Mesothelial cell of epicardium (in vitro differentiated cells): ENCODE data around the gene FAH. TPM values are rescaled to one million over a fixed set of nuclear protein-coding genes. Genes with fewer than 3 reads are reported as not detected.

Experiments used
- DNase-seq, 2 experiments: peaks; one replicate each; pipeline ENCODE4 v3.0.0; 2021; ENCODE audit warnings: low spot score in 2 of 2; ENCODE audit not compliant: unreplicated experiment in 2 of 2
- H3K27ac Mint-ChIP-seq: 2 replicates; pipeline ENCODE4 v1.8.0; 2021; ENCODE audit warnings: mixed read lengths
- H3K27me3 Mint-ChIP-seq: 2 replicates; pipeline ENCODE4 v1.8.0; 2021; ENCODE audit warnings: low read depth, mixed read lengths
- H3K36me3 Mint-ChIP-seq: 2 replicates; pipeline ENCODE4 v1.8.0; 2021; ENCODE audit warnings: mixed read lengths
- H3K4me1 Mint-ChIP-seq: 2 replicates; pipeline ENCODE4 v1.8.0; 2021; ENCODE audit warnings: mixed read lengths
- H3K4me3 Mint-ChIP-seq: 2 replicates; pipeline ENCODE4 v1.8.0; 2021; ENCODE audit warnings: mild to moderate bottlenecking, moderate library complexity, mixed read lengths
- H3K9me3 Mint-ChIP-seq: 2 replicates; pipeline ENCODE4 v1.8.0; 2021; ENCODE audit warnings: mixed read lengths
- total RNA-seq: library from RNA; stranded (reverse); gene quantifications from 3 replicates; pipeline ENCODE4 v1.2.1, GENCODE V29; 2021
- TF ChIP-seq, protein P1 (sequence below): fragments of 200-600 bp; sonication (generic); IDR thresholded peaks from one replicate; pipeline ENCODE4 v1.5.0; 2021; ENCODE audit warnings: antibody characterized with exemption; ENCODE audit not compliant: unreplicated experiment

Gene FAH
- 34.2 to 40.4 TPM (median 39.7 TPM) in 3 replicates for total RNA-seq

DNA sequence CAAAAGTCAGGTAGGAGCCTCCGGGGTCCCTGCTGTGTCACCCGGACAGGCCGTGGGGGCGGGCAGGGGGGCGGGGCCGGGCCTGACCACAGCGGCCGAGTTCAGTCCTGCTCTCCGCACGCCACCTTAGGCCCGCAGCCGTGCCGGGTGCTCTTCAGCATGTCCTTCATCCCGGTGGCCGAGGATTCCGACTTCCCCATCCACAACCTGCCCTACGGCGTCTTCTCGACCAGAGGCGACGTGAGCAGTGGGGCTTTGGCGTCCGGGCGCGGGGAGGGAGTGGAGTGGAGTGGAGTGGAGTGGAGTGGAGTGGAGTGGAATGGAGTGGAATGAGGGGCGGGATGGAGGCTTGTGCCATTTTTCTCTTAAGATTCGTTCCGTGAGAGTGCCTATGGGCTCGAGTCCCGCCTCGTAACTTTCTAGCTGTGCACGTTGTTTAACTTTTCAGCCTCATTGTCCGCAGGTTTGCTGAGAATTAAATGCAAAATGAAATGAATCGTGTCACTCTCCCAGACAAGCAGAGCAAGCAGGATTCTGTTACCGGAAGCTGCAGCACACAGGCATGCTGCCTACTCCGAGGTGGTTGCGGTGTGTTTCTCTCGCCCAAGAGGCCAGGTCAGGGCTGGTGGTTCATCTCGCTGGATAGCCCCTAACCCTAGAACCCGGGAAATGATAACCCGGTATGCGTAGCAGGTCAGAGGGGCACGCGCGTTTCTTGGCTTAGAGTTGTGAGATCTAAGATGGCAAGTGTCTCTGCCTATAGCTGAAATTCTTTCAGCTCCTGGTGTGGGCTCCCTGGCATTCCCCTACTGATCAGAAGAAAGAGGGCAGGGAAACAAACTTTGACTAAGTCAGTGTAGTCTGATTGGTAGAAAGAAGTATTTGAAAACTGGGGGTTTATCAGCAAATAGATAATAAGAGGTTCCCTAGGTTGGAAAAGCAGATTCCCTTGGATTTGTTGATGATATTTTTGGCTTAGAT, at the start of gene FAH:
FAH (plus strand) TSS at position 104 of the 981 bp plus-strand sequence; CDS start at position 160, 56 bp downstream.
- Mint-ChIP-seq H3K36me3 (no peaks in the 10 kb centered on the region), H3K4me1 (peaks cover 32% of the 10 kb centered on the region), H3K27me3 (no peaks in the 10 kb centered on the region), H3K4me3 (peak within 1 kb of the TSS; percentile 81), H3K27ac (peak within 1 kb of the TSS; percentile 95), H3K9me3 (no peaks in the 10 kb centered on the region)
- TF ChIP-seq, protein P1, sequence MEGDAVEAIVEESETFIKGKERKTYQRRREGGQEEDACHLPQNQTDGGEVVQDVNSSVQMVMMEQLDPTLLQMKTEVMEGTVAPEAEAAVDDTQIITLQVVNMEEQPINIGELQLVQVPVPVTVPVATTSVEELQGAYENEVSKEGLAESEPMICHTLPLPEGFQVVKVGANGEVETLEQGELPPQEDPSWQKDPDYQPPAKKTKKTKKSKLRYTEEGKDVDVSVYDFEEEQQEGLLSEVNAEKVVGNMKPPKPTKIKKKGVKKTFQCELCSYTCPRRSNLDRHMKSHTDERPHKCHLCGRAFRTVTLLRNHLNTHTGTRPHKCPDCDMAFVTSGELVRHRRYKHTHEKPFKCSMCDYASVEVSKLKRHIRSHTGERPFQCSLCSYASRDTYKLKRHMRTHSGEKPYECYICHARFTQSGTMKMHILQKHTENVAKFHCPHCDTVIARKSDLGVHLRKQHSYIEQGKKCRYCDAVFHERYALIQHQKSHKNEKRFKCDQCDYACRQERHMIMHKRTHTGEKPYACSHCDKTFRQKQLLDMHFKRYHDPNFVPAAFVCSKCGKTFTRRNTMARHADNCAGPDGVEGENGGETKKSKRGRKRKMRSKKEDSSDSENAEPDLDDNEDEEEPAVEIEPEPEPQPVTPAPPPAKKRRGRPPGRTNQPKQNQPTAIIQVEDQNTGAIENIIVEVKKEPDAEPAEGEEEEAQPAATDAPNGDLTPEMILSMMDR = no peak
- peak in 1 of 2 experiments; percentile 70 for DNase-seq

DNA sequence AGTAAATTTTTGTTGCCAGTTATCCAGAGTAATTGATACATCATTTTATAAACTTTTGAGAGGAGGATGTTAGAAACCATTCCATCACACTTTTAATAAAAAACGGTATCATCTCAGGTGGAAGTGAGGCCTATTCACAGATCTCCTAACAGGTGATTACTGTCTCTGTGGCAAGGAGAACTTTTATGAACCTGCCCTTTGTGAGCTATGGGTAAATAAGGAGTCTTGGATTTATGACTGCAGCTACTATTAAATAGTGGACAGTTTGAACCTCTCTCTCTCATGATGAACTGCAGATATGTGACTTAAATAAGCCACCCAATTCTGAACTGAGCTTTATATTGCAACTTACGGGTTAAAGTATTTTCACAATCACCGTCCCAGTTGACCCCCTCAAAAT, 47.6 kb upstream of the FAH start:
- TF ChIP-seq, protein P1 = no peak
- Mint-ChIP-seq H3K4me1 (peaks cover 15% of the 10 kb centered on the region), H3K4me3 (no peak overlapping the region), H3K27me3 (no peaks in the 10 kb centered on the region), H3K9me3 (no peaks in the 10 kb centered on the region), H3K27ac (peak overlapping the region; percentile 6), H3K36me3 (peaks cover 5% of the 10 kb centered on the region)
- DNase-seq = no peak

DNA sequence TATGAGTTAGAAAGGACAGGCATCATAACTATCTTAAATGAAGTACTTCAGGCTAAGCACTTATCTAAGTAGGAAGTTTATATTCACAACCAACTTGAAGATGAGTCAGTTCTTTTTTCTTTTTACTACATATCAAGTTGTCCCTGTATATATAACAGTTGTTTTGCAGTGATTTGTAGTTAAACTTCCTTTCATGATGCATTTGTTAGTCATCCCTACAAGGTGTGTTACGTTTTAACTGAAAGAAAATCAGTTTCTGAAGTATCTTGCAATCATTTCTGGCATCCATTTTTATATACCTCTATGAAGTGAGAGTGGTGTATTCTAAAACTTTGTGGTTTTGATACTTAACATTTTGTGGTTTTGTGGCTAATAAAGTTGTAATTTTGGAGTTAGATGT, 47.2 kb upstream of the FAH start:
- no peak for DNase-seq
- Mint-ChIP-seq H3K36me3 (peaks cover 5% of the 10 kb centered on the region), H3K4me1 (peaks cover 15% of the 10 kb centered on the region)

DNA sequence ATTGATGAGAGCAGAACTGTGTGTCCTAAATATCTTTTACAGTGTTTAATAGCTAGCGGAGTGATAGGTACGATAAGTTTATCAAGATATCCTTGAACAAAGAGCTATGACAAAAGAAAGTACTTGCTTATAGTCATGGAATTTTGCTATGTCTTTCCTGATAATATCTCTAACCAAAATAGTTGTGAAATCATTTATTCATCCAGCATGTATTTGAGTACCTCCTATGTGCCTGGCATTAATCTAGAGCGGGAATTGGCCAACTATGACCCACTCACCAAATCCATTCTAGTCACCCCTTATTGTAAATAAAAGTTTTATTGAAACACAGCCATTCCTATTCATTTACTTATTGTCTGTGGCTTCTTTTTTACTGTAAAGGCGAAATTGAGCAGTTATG, 46.7 kb upstream of the FAH start:
- Mint-ChIP-seq H3K27me3 (no peaks in the 10 kb centered on the region), H3K27ac (no peak overlapping the region)

More for the DNA sequence above, 47.2 kb upstream of the FAH start:
- no peak overlapping the region for H3K27ac Mint-ChIP-seq
- TF ChIP-seq, protein P1 = no peak
- no peaks in the 10 kb centered on the region for H3K27me3 Mint-ChIP-seq
- no peak overlapping the region for H3K4me3 Mint-ChIP-seq
- no peaks in the 10 kb centered on the region for H3K9me3 Mint-ChIP-seq

GRCh38 chr15:80107204-80107603, 45.6 kb upstream of the FAH start:
- Mint-ChIP-seq H3K4me1 (peaks cover 12% of the 10 kb centered on the region), H3K27me3 (no peaks in the 10 kb centered on the region), H3K9me3 (no peaks in the 10 kb centered on the region), H3K4me3 (no peak overlapping the region), H3K27ac (no peak overlapping the region), H3K36me3 (peaks cover 2% of the 10 kb centered on the region)
- DNase-seq = no peak
- TF ChIP-seq, protein P1 = no peak

More for the DNA sequence above, 46.7 kb upstream of the FAH start:
- no peak for DNase-seq
- peaks cover 15% of the 10 kb centered on the region for H3K4me1 Mint-ChIP-seq
- H3K4me3 Mint-ChIP-seq = no peak overlapping the region
- TF ChIP-seq, protein P1 = no peak
- no peaks in the 10 kb centered on the region for H3K9me3 Mint-ChIP-seq
- peaks cover 5% of the 10 kb centered on the region for H3K36me3 Mint-ChIP-seq
